GM23338 (cell line): ENCODE measurements around the gene MPZL1. TPM values are rescaled to one million over a fixed set of nuclear protein-coding genes. Genes with fewer than 3 reads are reported as not detected.
A peak's percentile ranks its signal among the peaks of the same experiment; 100 is the strongest.

Experiments
- ATAC-seq: fragments of 200-7000 bp; cut with Tn5 transposase; 3 replicates; pipeline ENCODE4 v1.9.1; 2020
- DNase-seq: peaks from one replicate; pipeline ENCODE4 v3.0.0-alpha.2; 2015; ENCODE audit warnings: low spot score
- H2AFZ ChIP-seq: fragments of 200-600 bp; sonication (generic); 2 replicates; pipeline ENCODE4 v1.8.0; 2016; ENCODE audit warnings: antibody characterized with exemption, mild to moderate bottlenecking, moderate library complexity
- H3F3A ChIP-seq: fragments of 200-600 bp; sonication (generic); replicated peaks from 2 replicates; pipeline ENCODE4 v1.8.0; 2017; ENCODE audit warnings: antibody characterized with exemption, mixed run types, low read depth
- H3K27ac ChIP-seq: fragments of 200-600 bp; sonication (generic); 2 replicates; pipeline ENCODE4 v1.6.1; 2016; ENCODE audit warnings: low read depth
- H3K27me3 ChIP-seq: fragments of 200-600 bp; sonication (generic); 2 replicates; pipeline ENCODE4 v1.8.0; 2016; ENCODE audit warnings: mild to moderate bottlenecking, mixed run types, moderate library complexity; ENCODE audit not compliant: insufficient read depth
- H3K36me3 ChIP-seq: fragments of 200-600 bp; sonication (generic); 2 replicates; pipeline ENCODE4 v1.8.0; 2016; ENCODE audit warnings: mild to moderate bottlenecking; ENCODE audit not compliant: insufficient read depth
- H3K4me1 ChIP-seq: fragments of 200-600 bp; sonication (generic); 2 replicates; pipeline ENCODE4 v1.8.0; 2016; ENCODE audit warnings: mild to moderate bottlenecking, moderate library complexity; ENCODE audit not compliant: insufficient read depth
- H3K4me2 ChIP-seq: fragments of 200-600 bp; sonication (generic); 2 replicates; pipeline ENCODE4 v1.7.1; 2017; ENCODE audit warnings: mixed run types
- H3K4me3 ChIP-seq: fragments of 200-600 bp; sonication (generic); 2 replicates; pipeline ENCODE4 v1.6.1; 2016; ENCODE audit warnings: mixed run types
- H3K79me2 ChIP-seq: fragments of 200-600 bp; sonication (generic); replicated peaks from 2 replicates; pipeline ENCODE4 v1.8.0; 2017; ENCODE audit warnings: mild to moderate bottlenecking; ENCODE audit not compliant: insufficient read depth
- H3K9me2 ChIP-seq: fragments of 200-600 bp; sonication (generic); 2 replicates; pipeline ENCODE4 v1.8.0; 2017; ENCODE audit not compliant: insufficient read depth
- H4K20me1 ChIP-seq: fragments of 200-600 bp; sonication (generic); replicated peaks from 2 replicates; pipeline ENCODE4 v1.8.0; 2017; ENCODE audit warnings: mild to moderate bottlenecking; ENCODE audit not compliant: insufficient read depth
- H3K27ac Mint-ChIP-seq: 2 replicates; pipeline ENCODE4 v1.8.0; 2020; ENCODE audit warnings: inconsistent platforms, mild to moderate bottlenecking, moderate library complexity, mixed read lengths
- H3K27me3 Mint-ChIP-seq: 3 replicates; pipeline ENCODE4 v1.8.0; 2022; ENCODE audit warnings: low read depth, mild to moderate bottlenecking, moderate library complexity, mixed read lengths, inconsistent platforms; ENCODE audit not compliant: insufficient read depth, poor library complexity
- H3K36me3 Mint-ChIP-seq: 3 replicates; pipeline ENCODE4 v1.8.0; 2021; ENCODE audit warnings: low read depth, mild to moderate bottlenecking, inconsistent platforms, moderate library complexity, mixed read lengths
- H3K4me1 Mint-ChIP-seq: 3 replicates; pipeline ENCODE4 v1.8.0; 2020; ENCODE audit warnings: mild to moderate bottlenecking, inconsistent platforms, mixed read lengths
- H3K4me3 Mint-ChIP-seq: 3 replicates; pipeline ENCODE4 v1.8.0; 2021; ENCODE audit warnings: moderate library complexity, mild to moderate bottlenecking, inconsistent platforms, mixed read lengths
- H3K9me3 Mint-ChIP-seq: 3 replicates; pipeline ENCODE4 v1.8.0; 2020; ENCODE audit warnings: moderate library complexity, mild to moderate bottlenecking, inconsistent platforms, mixed read lengths
- CREB1 ChIP-seq: fragments of 250-450 bp; sonication (Bioruptor Pico); IDR thresholded peaks from 2 replicates; pipeline ENCODE4 v1.5.0; 2020; ENCODE audit warnings: low read depth, mild to moderate bottlenecking, moderate library complexity
- CTCF ChIP-seq, 2 experiments: fragments of 200-600 bp in 1 of 2; sonication (generic) in 1 of 2; conservative IDR thresholded peaks; 2 replicates each; pipeline versions ENCODE4 v1.5.1 to v1.6.1; 2016 to 2017; ENCODE audit warnings: antibody characterized with exemption in 2 of 2, low read depth in 2 of 2, mild to moderate bottlenecking in 2 of 2, moderate library complexity in 1 of 2
- ETS1 ChIP-seq: IDR thresholded peaks from 2 replicates; pipeline ENCODE4 v1.6.1; 2016; ENCODE audit warnings: antibody characterized with exemption
- EZH2 ChIP-seq: fragments of 200-600 bp; sonication (generic); IDR thresholded peaks from one replicate; pipeline ENCODE4 v1.8.0; 2017; ENCODE audit warnings: antibody characterized with exemption, mild to moderate bottlenecking, low read depth; ENCODE audit not compliant: unreplicated experiment
- EZH2phosphoT487 ChIP-seq: fragments of 200-600 bp; sonication (generic); IDR thresholded peaks from one replicate; pipeline ENCODE4 v1.8.1; 2018; ENCODE audit warnings: antibody characterized with exemption; ENCODE audit not compliant: unreplicated experiment
- JUNB ChIP-seq: IDR thresholded peaks from one replicate; pipeline ENCODE4 v1.6.1; 2016; ENCODE audit warnings: antibody characterized with exemption; ENCODE audit not compliant: unreplicated experiment
- NANOG ChIP-seq: IDR thresholded peaks from 2 replicates; pipeline ENCODE4 v1.6.1; 2016; ENCODE audit warnings: antibody characterized with exemption, borderline replicate concordance
- POLR2AphosphoS5 ChIP-seq: IDR thresholded peaks from 2 replicates; pipeline ENCODE4 v1.6.1; 2016; ENCODE audit warnings: antibody characterized with exemption, low read depth
- REST ChIP-seq: IDR thresholded peaks from one replicate; pipeline ENCODE4 v1.6.1; 2018; ENCODE audit warnings: antibody characterized with exemption; ENCODE audit not compliant: unreplicated experiment
- STAT1 ChIP-seq: IDR thresholded peaks from one replicate; pipeline ENCODE4 v1.6.1; 2016; ENCODE audit warnings: antibody characterized with exemption; ENCODE audit not compliant: unreplicated experiment
- ZNF114 ChIP-seq: fragments of 250-450 bp; sonication (Bioruptor Pico); IDR thresholded peaks from 2 replicates; pipeline ENCODE4 v1.5.0; 2020; ENCODE audit warnings: mild to moderate bottlenecking, moderate library complexity
- ZNF331 ChIP-seq: fragments of 250-450 bp; sonication (Bioruptor Pico); IDR thresholded peaks from 2 replicates; pipeline ENCODE4 v1.5.0; 2020; ENCODE audit warnings: low read depth, mild to moderate bottlenecking, moderate library complexity
- polyA plus RNA-seq: library from polyadenylated mRNA; unstranded; fragments of >200 nt; fragmentation: Nextera tagmentation; extraction: Ambion mirVana; gene quantifications from 2 replicates; pipeline ENCODE4 v1.2.1, GENCODE V29; 2016
- total RNA-seq: library from RNA; depleted of rRNA; stranded (reverse); fragments of >200 nt; shearing (Covaris generic); gene quantifications from 2 replicates; pipeline ENCODE4 v1.2.3, GENCODE V29; 2014

MPZL1 gene
- total and polyA plus RNA-seq, 2 experiments from 2014 or later = 35.1 to 85.1 TPM

GRCh38 chr1:167713330-167714081 lies 8.3 kb upstream of the MPZL1 start:
- DNase-seq = peak; percentile 62
- Histone ChIP-seq H3K27me3 (peaks cover 28% of the 10 kb centered on the region), H3F3A (0 out of 2 replicates have a peak, but pooled peaks cover 4% of the 10 kb centered on the region), H3K4me3 (peak overlapping the region; percentile 82), H3K79me2 (no peaks in the 10 kb centered on the region), H3K36me3 (no peaks in the 10 kb centered on the region), H2AFZ (peak overlapping the region; percentile 99), H3K4me1 (peaks cover 21% of the 10 kb centered on the region), H3K9me2 (no peaks in the 10 kb centered on the region), H3K4me2 (peak overlapping the region; percentile 95), H3K27ac (no peak overlapping the region), H4K20me1 (no peaks in the 10 kb centered on the region)
- peak; percentile 13 for ATAC-seq
- no peak for TF ChIP-seq NANOG
- no peak for TF ChIP-seq EZH2phosphoT487
- no peak for TF ChIP-seq ZNF331 (CRISPR knock-in tag)
- no peak for TF ChIP-seq ZNF114 (CRISPR knock-in tag)
- TF ChIP-seq JUNB = no peak
- no peak for TF ChIP-seq ETS1
- TF ChIP-seq POLR2AphosphoS5 = no peak
- peaks cover 29% of the 10 kb centered on the region for H3K27me3 Mint-ChIP-seq
- H3K9me3 Mint-ChIP-seq = peaks cover 9% of the 10 kb centered on the region
- peak overlapping the region; percentile 94 for H3K4me3 Mint-ChIP-seq
- H3K27ac Mint-ChIP-seq = no peak overlapping the region
- H3K4me1 Mint-ChIP-seq = peaks cover 14% of the 10 kb centered on the region
- peaks cover 8% of the 10 kb centered on the region for H3K36me3 Mint-ChIP-seq

GRCh38 chr1:167714098-167714438 lies 7.7 kb upstream of the MPZL1 start:
- peak; percentile 74 for DNase-seq
- Mint-ChIP-seq H3K4me1 (peaks cover 11% of the 10 kb centered on the region), H3K36me3 (peaks cover 8% of the 10 kb centered on the region), H3K4me3 (peak overlapping the region; percentile 94), H3K27ac (no peak overlapping the region), H3K9me3 (peaks cover 9% of the 10 kb centered on the region), H3K27me3 (peaks cover 29% of the 10 kb centered on the region)
- H2AFZ ChIP-seq = peak overlapping the region; percentile 99
- peak; percentile 72 for ATAC-seq
- no peaks in the 10 kb centered on the region for H4K20me1 ChIP-seq
- H3K27me3 ChIP-seq = peaks cover 28% of the 10 kb centered on the region
- H3K4me2 ChIP-seq = peak overlapping the region; percentile 95
- peak overlapping the region; percentile 82 for H3K4me3 ChIP-seq
- no peaks in the 10 kb centered on the region for H3K79me2 ChIP-seq
- H3K36me3 ChIP-seq = no peaks in the 10 kb centered on the region
- H3K9me2 ChIP-seq = no peaks in the 10 kb centered on the region
- no peak overlapping the region for H3K27ac ChIP-seq
- peaks cover 24% of the 10 kb centered on the region for H3K4me1 ChIP-seq
- 0 out of 2 replicates have a peak, but pooled peaks cover 4% of the 10 kb centered on the region for H3F3A ChIP-seq
- TF ChIP-seq EZH2 (no peak), CTCF (conservative IDR thresholded peaks at IDR 0.05; ENCODE audit: low read depth in 2 of 2) (no peak), EZH2phosphoT487 (no peak), STAT1 (no peak), ZNF114 (CRISPR knock-in tag) (no peak), JUNB (no peak), NANOG (no peak), REST (no peak), ZNF331 (CRISPR knock-in tag) (no peak), POLR2AphosphoS5 (no peak), CREB1 (CRISPR knock-in tag) (no peak), ETS1 (no peak)
